WTC11 (cell line): ENCODE results near the gene TES. TPM values are rescaled to one million over a fixed set of nuclear protein-coding genes. Genes with fewer than 3 reads are reported as not detected.

Experiments
- ATAC-seq: fragments of 200-7000 bp; cut with Tn5 transposase; 2 replicates; pipeline ENCODE4 v1.10.0; 2021; ENCODE audit warnings: mild to moderate bottlenecking, moderate library complexity
- CTCF ChIA-PET: fragments of 300-600 bp; sonication (Branson Sonifier 250); formaldehyde crosslinking; loops from one replicate; lab custom pipeline; 2021; ENCODE audit warnings: antibody characterized with exemption; lab: Charles Lee
- POLR2A ChIA-PET: fragments of 350-600 bp; sonication (Branson Sonifier 250); formaldehyde crosslinking; loops from one replicate; lab custom pipeline; 2021; ENCODE audit warnings: antibody characterized with exemption; lab: Charles Lee
- DNase-seq: peaks from one replicate; pipeline ENCODE4 v3.0.0; 2021; ENCODE audit warnings: low spot score
- H3K27ac Mint-ChIP-seq: 2 replicates; pipeline ENCODE4 v1.8.0; 2021; ENCODE audit warnings: mixed read lengths
- H3K27me3 Mint-ChIP-seq: 2 replicates; pipeline ENCODE4 v1.8.0; 2021; ENCODE audit warnings: low read depth, mild to moderate bottlenecking, moderate library complexity, mixed read lengths
- H3K36me3 Mint-ChIP-seq: 2 replicates; pipeline ENCODE4 v1.8.0; 2021; ENCODE audit warnings: mixed read lengths
- H3K4me1 Mint-ChIP-seq: 2 replicates; pipeline ENCODE4 v1.8.0; 2022; ENCODE audit warnings: mixed read lengths
- H3K4me3 Mint-ChIP-seq: 2 replicates; pipeline ENCODE4 v1.8.0; 2021; ENCODE audit warnings: mild to moderate bottlenecking, moderate library complexity, mixed read lengths
- H3K9me3 Mint-ChIP-seq: 2 replicates; pipeline ENCODE4 v1.8.0; 2021; ENCODE audit warnings: mixed read lengths
- ATF1 ChIP-seq: sonication (generic); formaldehyde crosslinking; IDR thresholded peaks from 2 replicates; pipeline ENCODE4 v1.8.1; 2023; ENCODE audit warnings: mild to moderate bottlenecking, moderate library complexity, missing genetic modification reagents
- CBFB ChIP-seq: sonication (generic); formaldehyde crosslinking; IDR thresholded peaks from 2 replicates; pipeline ENCODE4 v1.8.1; 2022; ENCODE audit warnings: mild to moderate bottlenecking, low read depth, missing genetic modification reagents
- CREB1 ChIP-seq: sonication (generic); formaldehyde crosslinking; IDR thresholded peaks from 2 replicates; pipeline ENCODE4 v1.8.0; 2023; ENCODE audit warnings: mild to moderate bottlenecking, missing genetic modification reagents
- CREM ChIP-seq: sonication (generic); formaldehyde crosslinking; IDR thresholded peaks from 2 replicates; pipeline ENCODE4 v1.8.1; 2022; ENCODE audit warnings: mild to moderate bottlenecking, missing genetic modification reagents, moderate library complexity
- EMX1 ChIP-seq: fragments of 250-450 bp; sonication (Bioruptor Pico); IDR thresholded peaks from 2 replicates; pipeline ENCODE4 v1.8.0; 2021; ENCODE audit warnings: mild to moderate bottlenecking
- GABPB1 ChIP-seq: sonication (generic); formaldehyde crosslinking; IDR thresholded peaks from 2 replicates; pipeline ENCODE4 v1.8.1; 2023; ENCODE audit warnings: mild to moderate bottlenecking, missing genetic modification reagents
- IRF2 ChIP-seq: sonication (generic); formaldehyde crosslinking; IDR thresholded peaks from 2 replicates; pipeline ENCODE4 v1.8.0; 2022; ENCODE audit warnings: low read depth, missing genetic modification reagents, borderline replicate concordance
- MYBL2 ChIP-seq: sonication (generic); formaldehyde crosslinking; IDR thresholded peaks from 2 replicates; pipeline ENCODE4 v1.8.1; 2023; ENCODE audit warnings: mild to moderate bottlenecking, moderate library complexity, missing genetic modification reagents
- NFYB ChIP-seq: sonication (generic); formaldehyde crosslinking; conservative IDR thresholded peaks from 2 replicates; pipeline ENCODE4 v1.8.0; 2022; ENCODE audit warnings: low read depth, missing genetic modification reagents
- NR2C2 ChIP-seq: sonication (generic); formaldehyde crosslinking; IDR thresholded peaks from 2 replicates; pipeline ENCODE4 v1.8.0; 2022; ENCODE audit warnings: mild to moderate bottlenecking, missing genetic modification reagents
- OVOL2 ChIP-seq: fragments of 250-450 bp; sonication (Bioruptor Pico); IDR thresholded peaks from 2 replicates; pipeline ENCODE4 v1.9.0; 2021; ENCODE audit warnings: mild to moderate bottlenecking, borderline replicate concordance
- ZNF121 ChIP-seq: sonication (generic); formaldehyde crosslinking; IDR thresholded peaks from 2 replicates; pipeline ENCODE4 v1.8.0; 2023; ENCODE audit warnings: missing genetic modification reagents
- total RNA-seq: library from RNA; stranded (reverse); gene quantifications from 3 replicates; pipeline ENCODE4 v1.2.3, GENCODE V29; 2021
- TF ChIP-seq, protein P1 (sequence below): sonication (generic); formaldehyde crosslinking; IDR thresholded peaks from 2 replicates; pipeline ENCODE4 v1.8.1; 2023; ENCODE audit warnings: mild to moderate bottlenecking, missing genetic modification reagents, borderline replicate concordance
- TF ChIP-seq, protein P2 (sequence below): sonication (generic); formaldehyde crosslinking; IDR thresholded peaks from 2 replicates; pipeline ENCODE4 v1.8.0; 2022; ENCODE audit warnings: mild to moderate bottlenecking, missing genetic modification reagents
- TF ChIP-seq, protein P3 (sequence below): sonication (generic); formaldehyde crosslinking; IDR thresholded peaks from 2 replicates; pipeline ENCODE4 v1.8.0; 2023; ENCODE audit warnings: mild to moderate bottlenecking, missing genetic modification reagents
- TF ChIP-seq, protein P4 (sequence below): sonication (generic); formaldehyde crosslinking; IDR thresholded peaks from 2 replicates; pipeline ENCODE4 v1.8.0; 2022; ENCODE audit warnings: mild to moderate bottlenecking, missing genetic modification reagents
- TF ChIP-seq, protein P5 (sequence below): sonication (generic); formaldehyde crosslinking; IDR thresholded peaks from 2 replicates; pipeline ENCODE4 v1.8.0; 2022; ENCODE audit warnings: missing genetic modification reagents
- TF ChIP-seq, protein P6 (sequence below): fragments of 250-450 bp; sonication (Bioruptor Pico); IDR thresholded peaks from 2 replicates; pipeline ENCODE4 v1.8.0; 2021; ENCODE audit warnings: mild to moderate bottlenecking
- TF ChIP-seq, protein P7 (sequence below): sonication (generic); formaldehyde crosslinking; IDR thresholded peaks from 2 replicates; pipeline ENCODE4 v1.8.0; 2022; ENCODE audit warnings: mild to moderate bottlenecking, missing genetic modification reagents
- TF ChIP-seq, protein P8 (sequence below): fragments of 200-600 bp; IDR thresholded peaks from 2 replicates; pipeline ENCODE4 v1.8.0; 2022; ENCODE audit warnings: antibody characterized with exemption

TES gene
- total RNA-seq, 1 experiment from 2014 or later: 48.5 TPM

DNA sequence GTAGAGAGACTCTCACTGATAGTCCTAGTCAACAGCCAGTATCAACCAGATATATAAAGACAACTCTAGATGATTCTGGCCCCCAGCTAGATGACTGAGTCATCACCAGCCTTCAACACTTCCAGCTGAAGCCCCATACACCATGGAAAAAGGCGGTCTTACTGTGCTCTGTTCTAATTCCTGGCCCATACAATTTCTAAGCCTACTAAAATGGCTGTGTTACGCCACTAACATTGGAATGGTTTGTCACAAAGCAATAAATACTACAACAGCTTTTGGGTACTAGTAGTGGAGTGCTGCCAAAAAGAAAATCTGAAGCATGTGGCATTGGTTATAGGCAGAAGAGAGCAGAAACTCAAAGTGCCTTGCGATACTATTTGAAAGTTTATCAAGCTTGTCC is 13.0 kb upstream of the TES start:
- ATAC-seq: no peak
- POLR2A ChIA-PET: no interaction called here

DNA sequence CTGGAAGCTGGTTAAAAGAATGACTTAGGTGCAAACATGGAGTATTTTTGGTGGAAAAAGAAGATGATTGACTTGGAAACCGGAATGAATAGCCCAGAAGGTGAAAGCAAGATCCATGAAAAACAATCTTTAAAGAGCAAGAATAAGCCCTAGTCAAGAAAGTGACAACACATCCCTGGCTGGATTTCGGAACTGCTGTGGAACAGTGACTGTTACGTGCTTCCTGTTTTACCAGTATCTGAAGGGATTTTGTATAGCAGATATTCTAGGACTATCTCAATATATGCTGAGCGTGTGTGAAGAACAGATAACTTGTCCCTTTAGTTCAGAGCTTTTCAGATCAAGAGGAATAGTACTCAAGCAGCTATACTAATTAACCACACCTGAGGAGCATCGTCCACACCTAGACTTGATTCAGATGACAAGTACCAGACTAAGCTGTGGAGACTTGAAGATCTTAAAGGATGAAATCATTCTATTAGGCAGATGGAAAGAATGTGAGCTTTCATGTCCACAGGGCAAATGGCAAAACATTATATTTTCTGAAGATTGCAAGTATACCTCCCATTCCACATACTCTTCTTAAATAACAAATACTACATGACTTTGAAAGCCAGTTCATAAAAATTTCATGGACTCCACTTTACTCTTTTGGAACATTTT is 11.5 kb upstream of the TES start:
- H3K27me3 Mint-ChIP-seq: no peaks in the 10 kb centered on the region
- no peaks in the 10 kb centered on the region for H3K4me1 Mint-ChIP-seq
- no peak overlapping the region for H3K27ac Mint-ChIP-seq
- DNase-seq: no peak
- ChIA-PET POLR2A (no interaction called here), CTCF (interaction anchor here (1.4 kb wide), 1 partner anchor 19 kb away, joined by 6 read pairs; no protein-coding TSS in a partner anchor)
- no peak for ATAC-seq
- H3K4me3 Mint-ChIP-seq: no peak overlapping the region
- no peaks in the 10 kb centered on the region for H3K36me3 Mint-ChIP-seq
- no peaks in the 10 kb centered on the region for H3K9me3 Mint-ChIP-seq
- TF ChIP-seq, protein P1, sequence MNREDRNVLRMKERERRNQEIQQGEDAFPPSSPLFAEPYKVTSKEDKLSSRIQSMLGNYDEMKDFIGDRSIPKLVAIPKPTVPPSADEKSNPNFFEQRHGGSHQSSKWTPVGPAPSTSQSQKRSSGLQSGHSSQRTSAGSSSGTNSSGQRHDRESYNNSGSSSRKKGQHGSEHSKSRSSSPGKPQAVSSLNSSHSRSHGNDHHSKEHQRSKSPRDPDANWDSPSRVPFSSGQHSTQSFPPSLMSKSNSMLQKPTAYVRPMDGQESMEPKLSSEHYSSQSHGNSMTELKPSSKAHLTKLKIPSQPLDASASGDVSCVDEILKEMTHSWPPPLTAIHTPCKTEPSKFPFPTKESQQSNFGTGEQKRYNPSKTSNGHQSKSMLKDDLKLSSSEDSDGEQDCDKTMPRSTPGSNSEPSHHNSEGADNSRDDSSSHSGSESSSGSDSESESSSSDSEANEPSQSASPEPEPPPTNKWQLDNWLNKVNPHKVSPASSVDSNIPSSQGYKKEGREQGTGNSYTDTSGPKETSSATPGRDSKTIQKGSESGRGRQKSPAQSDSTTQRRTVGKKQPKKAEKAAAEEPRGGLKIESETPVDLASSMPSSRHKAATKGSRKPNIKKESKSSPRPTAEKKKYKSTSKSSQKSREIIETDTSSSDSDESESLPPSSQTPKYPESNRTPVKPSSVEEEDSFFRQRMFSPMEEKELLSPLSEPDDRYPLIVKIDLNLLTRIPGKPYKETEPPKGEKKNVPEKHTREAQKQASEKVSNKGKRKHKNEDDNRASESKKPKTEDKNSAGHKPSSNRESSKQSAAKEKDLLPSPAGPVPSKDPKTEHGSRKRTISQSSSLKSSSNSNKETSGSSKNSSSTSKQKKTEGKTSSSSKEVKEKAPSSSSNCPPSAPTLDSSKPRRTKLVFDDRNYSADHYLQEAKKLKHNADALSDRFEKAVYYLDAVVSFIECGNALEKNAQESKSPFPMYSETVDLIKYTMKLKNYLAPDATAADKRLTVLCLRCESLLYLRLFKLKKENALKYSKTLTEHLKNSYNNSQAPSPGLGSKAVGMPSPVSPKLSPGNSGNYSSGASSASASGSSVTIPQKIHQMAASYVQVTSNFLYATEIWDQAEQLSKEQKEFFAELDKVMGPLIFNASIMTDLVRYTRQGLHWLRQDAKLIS: no peak
- no peak for TF ChIP-seq ATF1 (CRISPR knock-in tag)
- TF ChIP-seq CREM (CRISPR knock-in tag): no peak
- TF ChIP-seq, protein P2, sequence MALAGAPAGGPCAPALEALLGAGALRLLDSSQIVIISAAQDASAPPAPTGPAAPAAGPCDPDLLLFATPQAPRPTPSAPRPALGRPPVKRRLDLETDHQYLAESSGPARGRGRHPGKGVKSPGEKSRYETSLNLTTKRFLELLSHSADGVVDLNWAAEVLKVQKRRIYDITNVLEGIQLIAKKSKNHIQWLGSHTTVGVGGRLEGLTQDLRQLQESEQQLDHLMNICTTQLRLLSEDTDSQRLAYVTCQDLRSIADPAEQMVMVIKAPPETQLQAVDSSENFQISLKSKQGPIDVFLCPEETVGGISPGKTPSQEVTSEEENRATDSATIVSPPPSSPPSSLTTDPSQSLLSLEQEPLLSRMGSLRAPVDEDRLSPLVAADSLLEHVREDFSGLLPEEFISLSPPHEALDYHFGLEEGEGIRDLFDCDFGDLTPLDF (CRISPR knock-in tag): no peak
- TF ChIP-seq, protein P3, sequence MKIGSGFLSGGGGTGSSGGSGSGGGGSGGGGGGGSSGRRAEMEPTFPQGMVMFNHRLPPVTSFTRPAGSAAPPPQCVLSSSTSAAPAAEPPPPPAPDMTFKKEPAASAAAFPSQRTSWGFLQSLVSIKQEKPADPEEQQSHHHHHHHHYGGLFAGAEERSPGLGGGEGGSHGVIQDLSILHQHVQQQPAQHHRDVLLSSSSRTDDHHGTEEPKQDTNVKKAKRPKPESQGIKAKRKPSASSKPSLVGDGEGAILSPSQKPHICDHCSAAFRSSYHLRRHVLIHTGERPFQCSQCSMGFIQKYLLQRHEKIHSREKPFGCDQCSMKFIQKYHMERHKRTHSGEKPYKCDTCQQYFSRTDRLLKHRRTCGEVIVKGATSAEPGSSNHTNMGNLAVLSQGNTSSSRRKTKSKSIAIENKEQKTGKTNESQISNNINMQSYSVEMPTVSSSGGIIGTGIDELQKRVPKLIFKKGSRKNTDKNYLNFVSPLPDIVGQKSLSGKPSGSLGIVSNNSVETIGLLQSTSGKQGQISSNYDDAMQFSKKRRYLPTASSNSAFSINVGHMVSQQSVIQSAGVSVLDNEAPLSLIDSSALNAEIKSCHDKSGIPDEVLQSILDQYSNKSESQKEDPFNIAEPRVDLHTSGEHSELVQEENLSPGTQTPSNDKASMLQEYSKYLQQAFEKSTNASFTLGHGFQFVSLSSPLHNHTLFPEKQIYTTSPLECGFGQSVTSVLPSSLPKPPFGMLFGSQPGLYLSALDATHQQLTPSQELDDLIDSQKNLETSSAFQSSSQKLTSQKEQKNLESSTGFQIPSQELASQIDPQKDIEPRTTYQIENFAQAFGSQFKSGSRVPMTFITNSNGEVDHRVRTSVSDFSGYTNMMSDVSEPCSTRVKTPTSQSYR (CRISPR knock-in tag): no peak
- TF ChIP-seq OVOL2: no peak
- no peak for TF ChIP-seq ZNF121 (CRISPR knock-in tag)
- TF ChIP-seq MYBL2 (CRISPR knock-in tag): no peak
- no peak for TF ChIP-seq NR2C2 (CRISPR knock-in tag)
- TF ChIP-seq CREB1 (CRISPR knock-in tag): no peak
- TF ChIP-seq, protein P4, sequence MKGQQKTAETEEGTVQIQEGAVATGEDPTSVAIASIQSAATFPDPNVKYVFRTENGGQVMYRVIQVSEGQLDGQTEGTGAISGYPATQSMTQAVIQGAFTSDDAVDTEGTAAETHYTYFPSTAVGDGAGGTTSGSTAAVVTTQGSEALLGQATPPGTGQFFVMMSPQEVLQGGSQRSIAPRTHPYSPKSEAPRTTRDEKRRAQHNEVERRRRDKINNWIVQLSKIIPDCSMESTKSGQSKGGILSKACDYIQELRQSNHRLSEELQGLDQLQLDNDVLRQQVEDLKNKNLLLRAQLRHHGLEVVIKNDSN (CRISPR knock-in tag): no peak
- TF ChIP-seq, protein P5, sequence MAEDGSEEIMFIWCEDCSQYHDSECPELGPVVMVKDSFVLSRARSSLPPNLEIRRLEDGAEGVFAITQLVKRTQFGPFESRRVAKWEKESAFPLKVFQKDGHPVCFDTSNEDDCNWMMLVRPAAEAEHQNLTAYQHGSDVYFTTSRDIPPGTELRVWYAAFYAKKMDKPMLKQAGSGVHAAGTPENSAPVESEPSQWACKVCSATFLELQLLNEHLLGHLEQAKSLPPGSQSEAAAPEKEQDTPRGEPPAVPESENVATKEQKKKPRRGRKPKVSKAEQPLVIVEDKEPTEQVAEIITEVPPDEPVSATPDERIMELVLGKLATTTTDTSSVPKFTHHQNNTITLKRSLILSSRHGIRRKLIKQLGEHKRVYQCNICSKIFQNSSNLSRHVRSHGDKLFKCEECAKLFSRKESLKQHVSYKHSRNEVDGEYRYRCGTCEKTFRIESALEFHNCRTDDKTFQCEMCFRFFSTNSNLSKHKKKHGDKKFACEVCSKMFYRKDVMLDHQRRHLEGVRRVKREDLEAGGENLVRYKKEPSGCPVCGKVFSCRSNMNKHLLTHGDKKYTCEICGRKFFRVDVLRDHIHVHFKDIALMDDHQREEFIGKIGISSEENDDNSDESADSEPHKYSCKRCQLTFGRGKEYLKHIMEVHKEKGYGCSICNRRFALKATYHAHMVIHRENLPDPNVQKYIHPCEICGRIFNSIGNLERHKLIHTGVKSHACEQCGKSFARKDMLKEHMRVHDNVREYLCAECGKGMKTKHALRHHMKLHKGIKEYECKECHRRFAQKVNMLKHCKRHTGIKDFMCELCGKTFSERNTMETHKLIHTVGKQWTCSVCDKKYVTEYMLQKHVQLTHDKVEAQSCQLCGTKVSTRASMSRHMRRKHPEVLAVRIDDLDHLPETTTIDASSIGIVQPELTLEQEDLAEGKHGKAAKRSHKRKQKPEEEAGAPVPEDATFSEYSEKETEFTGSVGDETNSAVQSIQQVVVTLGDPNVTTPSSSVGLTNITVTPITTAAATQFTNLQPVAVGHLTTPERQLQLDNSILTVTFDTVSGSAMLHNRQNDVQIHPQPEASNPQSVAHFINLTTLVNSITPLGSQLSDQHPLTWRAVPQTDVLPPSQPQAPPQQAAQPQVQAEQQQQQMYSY: no peak
- TF ChIP-seq, protein P6, sequence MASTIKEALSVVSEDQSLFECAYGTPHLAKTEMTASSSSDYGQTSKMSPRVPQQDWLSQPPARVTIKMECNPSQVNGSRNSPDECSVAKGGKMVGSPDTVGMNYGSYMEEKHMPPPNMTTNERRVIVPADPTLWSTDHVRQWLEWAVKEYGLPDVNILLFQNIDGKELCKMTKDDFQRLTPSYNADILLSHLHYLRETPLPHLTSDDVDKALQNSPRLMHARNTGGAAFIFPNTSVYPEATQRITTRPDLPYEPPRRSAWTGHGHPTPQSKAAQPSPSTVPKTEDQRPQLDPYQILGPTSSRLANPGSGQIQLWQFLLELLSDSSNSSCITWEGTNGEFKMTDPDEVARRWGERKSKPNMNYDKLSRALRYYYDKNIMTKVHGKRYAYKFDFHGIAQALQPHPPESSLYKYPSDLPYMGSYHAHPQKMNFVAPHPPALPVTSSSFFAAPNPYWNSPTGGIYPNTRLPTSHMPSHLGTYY (CRISPR knock-in tag): no peak
- no peak for TF ChIP-seq GABPB1

More for the DNA sequence above, 13.0 kb upstream of the TES start:
- H3K9me3 Mint-ChIP-seq: no peaks in the 10 kb centered on the region
- no peak overlapping the region for H3K4me3 Mint-ChIP-seq
- no peak for DNase-seq
- TF ChIP-seq, protein P7, sequence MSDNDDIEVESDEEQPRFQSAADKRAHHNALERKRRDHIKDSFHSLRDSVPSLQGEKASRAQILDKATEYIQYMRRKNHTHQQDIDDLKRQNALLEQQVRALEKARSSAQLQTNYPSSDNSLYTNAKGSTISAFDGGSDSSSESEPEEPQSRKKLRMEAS (CRISPR knock-in tag): no peak
- no peak for TF ChIP-seq EMX1 (CRISPR knock-in tag)
- no peak for TF ChIP-seq IRF2 (CRISPR knock-in tag)
- no peak for TF ChIP-seq CBFB
- TF ChIP-seq NFYB (CRISPR knock-in tag): no peak
- TF ChIP-seq, protein P8, sequence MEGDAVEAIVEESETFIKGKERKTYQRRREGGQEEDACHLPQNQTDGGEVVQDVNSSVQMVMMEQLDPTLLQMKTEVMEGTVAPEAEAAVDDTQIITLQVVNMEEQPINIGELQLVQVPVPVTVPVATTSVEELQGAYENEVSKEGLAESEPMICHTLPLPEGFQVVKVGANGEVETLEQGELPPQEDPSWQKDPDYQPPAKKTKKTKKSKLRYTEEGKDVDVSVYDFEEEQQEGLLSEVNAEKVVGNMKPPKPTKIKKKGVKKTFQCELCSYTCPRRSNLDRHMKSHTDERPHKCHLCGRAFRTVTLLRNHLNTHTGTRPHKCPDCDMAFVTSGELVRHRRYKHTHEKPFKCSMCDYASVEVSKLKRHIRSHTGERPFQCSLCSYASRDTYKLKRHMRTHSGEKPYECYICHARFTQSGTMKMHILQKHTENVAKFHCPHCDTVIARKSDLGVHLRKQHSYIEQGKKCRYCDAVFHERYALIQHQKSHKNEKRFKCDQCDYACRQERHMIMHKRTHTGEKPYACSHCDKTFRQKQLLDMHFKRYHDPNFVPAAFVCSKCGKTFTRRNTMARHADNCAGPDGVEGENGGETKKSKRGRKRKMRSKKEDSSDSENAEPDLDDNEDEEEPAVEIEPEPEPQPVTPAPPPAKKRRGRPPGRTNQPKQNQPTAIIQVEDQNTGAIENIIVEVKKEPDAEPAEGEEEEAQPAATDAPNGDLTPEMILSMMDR: no peak
- no peak overlapping the region for H3K27ac Mint-ChIP-seq
- H3K4me1 Mint-ChIP-seq: no peaks in the 10 kb centered on the region
- CTCF ChIA-PET: interaction anchor here (1.4 kb wide), 1 partner anchor 17 kb away, joined by 6 read pairs; no protein-coding TSS in a partner anchor
- no peaks in the 10 kb centered on the region for H3K36me3 Mint-ChIP-seq
- no peaks in the 10 kb centered on the region for H3K27me3 Mint-ChIP-seq
